H7 (cell line): ENCODE results near the gene PTPRN2. TPM values are rescaled to one million over a fixed set of nuclear protein-coding genes. Genes with fewer than 3 reads are reported as not detected.
"Not testable (repeated sequence)": the region's sequence is repeated elsewhere in the genome, so short reads cannot be mapped to it uniquely, and the experiment has no call there.

ENCODE experiments used
- DNase-seq: peaks from one replicate; pipeline ENCODE4 v3.0.0; 2012
- H3K27me3 ChIP-seq: 2 replicates; pipeline ENCODE4 v1.6.0; 2011; ENCODE audit warnings: mild to moderate bottlenecking, low read length; ENCODE audit not compliant: control insufficient read depth, insufficient read depth
- H3K36me3 ChIP-seq: replicated peaks from 2 replicates; pipeline ENCODE4 v1.5.1; 2011; ENCODE audit warnings: low read length; ENCODE audit not compliant: control insufficient read depth, insufficient read depth
- H3K4me3 ChIP-seq: 2 replicates; pipeline ENCODE4 v1.5.1; 2011; ENCODE audit warnings: low read depth, mild to moderate bottlenecking, control low read depth, low read length, moderate library complexity; ENCODE audit not compliant: insufficient read depth
- total RNA-seq: library from RNA; depleted of rRNA; stranded (reverse); fragments of >200 nt; shearing (Covaris generic); gene quantifications from 2 replicates; pipeline ENCODE4 v1.2.3, GENCODE V29; 2014

The PTPRN2 gene
- total RNA-seq, 1 experiment from 2014 or later, result 0.80 TPM

DNA sequence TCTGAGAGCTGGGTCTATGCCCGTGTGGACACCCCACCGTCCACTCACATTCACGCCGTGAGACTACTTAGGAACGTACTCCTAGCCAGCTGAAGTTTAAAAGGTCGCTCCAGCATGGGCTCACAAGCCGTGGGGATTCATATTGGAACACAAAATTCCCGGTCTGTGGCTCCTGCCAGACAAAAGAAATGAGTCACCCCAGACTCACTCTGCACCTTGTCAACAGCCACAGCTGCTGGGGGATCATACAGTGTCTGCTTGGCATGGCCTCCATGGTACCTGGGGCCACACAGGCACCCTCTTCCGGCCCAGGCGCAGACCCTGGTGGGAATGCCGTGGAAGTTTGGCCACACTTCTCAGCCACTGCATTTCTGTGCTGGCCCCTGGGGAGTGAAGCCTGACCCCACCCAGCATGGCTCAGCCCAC, 1022.4 kb downstream of the PTPRN2 start:
- Histone ChIP-seq H3K36me3 (no peaks in the 10 kb centered on the region), H3K4me3 (no peak overlapping the region), H3K27me3 (no peaks in the 10 kb centered on the region)
- no peak for DNase-seq

DNA sequence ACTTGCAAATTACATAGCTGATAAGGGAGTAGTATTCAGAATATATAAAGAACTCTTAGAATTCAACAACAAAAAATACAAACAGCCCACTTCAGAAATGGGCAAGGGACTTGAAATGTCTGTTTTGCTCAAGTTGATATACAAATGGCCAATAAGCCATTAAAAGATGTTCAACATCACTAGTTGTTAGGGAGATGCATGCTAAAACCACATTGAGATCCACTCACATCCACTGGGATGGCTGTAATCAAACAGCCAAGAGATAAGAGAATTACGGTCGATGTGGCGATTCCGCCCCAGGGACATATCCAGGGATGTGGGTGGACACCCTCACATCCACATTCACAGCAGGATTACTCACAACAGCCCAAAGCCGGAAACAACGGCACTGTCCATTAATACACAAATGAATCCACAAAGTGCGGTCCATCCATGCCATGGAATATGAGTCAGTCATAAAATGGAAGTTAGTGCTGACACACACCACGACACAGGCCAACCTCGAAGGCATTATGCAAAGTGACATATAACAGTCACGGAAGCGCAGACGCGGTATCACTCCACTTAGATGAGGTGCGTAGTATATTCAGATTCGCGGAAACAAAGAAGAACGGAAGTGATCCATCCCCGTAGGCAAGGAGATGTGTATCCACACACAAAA, 1023.0 kb downstream of the PTPRN2 start:
- DNase-seq, result no peak
- Histone ChIP-seq H3K36me3 (no peaks in the 10 kb centered on the region), H3K27me3 (no peaks in the 10 kb centered on the region), H3K4me3 (no peak overlapping the region)

- not testable (repeated sequence) for H3K4me3 ChIP-seq, DNase-seq, H3K27me3 ChIP-seq, H3K36me3 ChIP-seq
Observed at GRCh38 chr7:157563467-157564135, 1024.0 kb downstream of the PTPRN2 start.

DNA sequence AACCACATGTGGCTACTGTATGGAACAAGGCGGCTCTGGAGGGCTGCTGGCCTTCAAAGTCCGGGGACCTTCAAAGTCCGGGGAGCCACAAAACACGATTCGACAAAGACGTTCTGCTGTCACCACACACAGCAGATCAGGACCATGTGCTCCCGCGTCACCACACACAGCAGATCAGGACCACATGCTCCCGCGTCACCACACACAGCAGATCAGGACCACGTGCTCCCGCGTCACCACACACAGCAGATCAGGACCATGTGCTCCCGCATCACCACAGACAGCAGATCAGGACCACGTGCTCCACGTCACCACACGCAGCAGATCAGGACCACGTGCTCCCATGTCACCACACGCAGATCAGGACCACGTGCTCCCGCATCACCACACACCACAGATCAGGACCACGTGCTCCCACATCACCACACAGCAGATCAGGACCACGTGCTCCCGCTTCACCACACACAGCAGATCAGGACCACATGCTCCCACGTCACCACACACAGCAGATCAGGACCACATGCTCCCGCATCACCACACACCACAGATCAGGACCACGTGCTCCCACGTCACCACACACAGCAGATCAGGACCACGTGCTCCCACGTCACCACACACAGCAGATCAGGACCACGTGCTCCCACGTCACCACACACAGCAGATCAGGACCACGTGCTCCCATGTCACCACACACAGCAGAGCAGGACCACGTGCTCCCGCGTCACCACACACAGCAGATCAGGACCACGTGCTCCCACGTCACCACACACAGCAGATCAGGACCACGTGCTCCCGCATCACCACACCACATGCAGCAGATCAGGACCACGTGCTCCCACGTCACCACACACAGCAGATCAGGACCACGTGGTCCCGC, 1024.9 kb downstream of the PTPRN2 start:
- DNase-seq, H3K27me3 ChIP-seq, H3K36me3 ChIP-seq, H3K4me3 ChIP-seq: not testable (repeated sequence)

GRCh38 chr7:157561816-157562410, 1025.7 kb downstream of the PTPRN2 start:
- H3K27me3 ChIP-seq, result no peaks in the 10 kb centered on the region
- no peak for DNase-seq

DNA sequence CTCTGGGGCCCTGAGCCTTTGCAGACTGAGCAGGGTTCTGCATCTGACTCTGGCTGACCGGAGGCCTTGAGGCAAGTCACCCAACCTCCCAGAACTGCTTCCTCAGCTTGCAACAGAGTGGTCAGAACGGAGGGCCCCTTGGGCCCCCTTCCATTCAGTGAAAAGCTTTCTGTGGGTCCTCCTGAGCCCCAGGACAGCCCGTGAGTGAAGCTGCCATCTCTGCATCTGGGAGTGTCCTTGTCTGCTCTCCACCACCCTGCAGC, 1026.2 kb downstream of the PTPRN2 start:
- no peaks in the 10 kb centered on the region for H3K36me3 ChIP-seq

More at GRCh38 chr7:157561816-157562410, 1025.7 kb downstream of the PTPRN2 start:
- Histone ChIP-seq H3K4me3 (no peak overlapping the region), H3K36me3 (no peaks in the 10 kb centered on the region)

DNA sequence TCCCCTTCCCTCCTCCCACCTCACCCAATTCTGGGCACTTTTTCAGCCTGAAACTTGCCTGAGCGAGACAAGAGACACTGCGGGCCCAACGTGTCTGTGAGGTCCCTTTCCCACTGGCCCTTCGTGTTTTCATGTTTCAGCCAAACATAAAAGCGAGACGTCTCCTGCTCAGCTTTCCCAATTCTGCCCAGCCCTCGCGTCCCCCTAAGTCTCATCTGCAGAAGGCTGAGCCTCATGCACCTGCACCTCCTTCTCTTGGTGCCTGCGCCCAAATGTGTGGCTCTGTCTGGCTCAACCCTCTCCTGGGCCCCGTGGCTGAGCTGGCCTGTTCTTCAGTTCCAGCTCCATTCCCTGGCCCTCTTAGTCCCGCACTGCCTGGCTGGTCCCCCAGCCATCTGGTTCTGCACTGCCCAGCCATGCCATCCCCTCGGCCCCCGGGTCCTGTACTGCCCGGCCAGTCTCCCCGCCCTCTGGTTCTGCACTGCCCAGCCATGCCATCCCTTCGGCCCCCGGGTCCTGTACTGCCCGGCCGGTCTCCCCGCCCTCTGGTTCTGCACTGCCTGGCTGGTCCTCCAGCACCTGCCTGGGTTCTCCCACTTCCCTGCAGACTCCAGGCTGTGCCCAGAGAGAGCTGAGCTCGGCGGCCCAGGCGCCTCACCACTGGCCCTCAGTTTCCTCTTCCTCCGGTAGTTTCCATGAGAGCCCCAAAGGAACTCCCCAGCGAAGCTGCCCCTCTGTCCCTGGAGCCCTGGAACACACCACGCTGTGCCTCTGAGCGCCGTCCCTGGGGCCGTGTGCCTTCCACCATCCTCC, 1026.7 kb downstream of the PTPRN2 start:
- H3K27me3 ChIP-seq, result no peaks in the 10 kb centered on the region
- DNase-seq, result no peak
- no peak overlapping the region for H3K4me3 ChIP-seq
- H3K36me3 ChIP-seq, result no peaks in the 10 kb centered on the region

More for the DNA sequence above, 1026.2 kb downstream of the PTPRN2 start:
- DNase-seq, result no peak
- Histone ChIP-seq H3K27me3 (no peaks in the 10 kb centered on the region), H3K4me3 (no peak overlapping the region)

DNA sequence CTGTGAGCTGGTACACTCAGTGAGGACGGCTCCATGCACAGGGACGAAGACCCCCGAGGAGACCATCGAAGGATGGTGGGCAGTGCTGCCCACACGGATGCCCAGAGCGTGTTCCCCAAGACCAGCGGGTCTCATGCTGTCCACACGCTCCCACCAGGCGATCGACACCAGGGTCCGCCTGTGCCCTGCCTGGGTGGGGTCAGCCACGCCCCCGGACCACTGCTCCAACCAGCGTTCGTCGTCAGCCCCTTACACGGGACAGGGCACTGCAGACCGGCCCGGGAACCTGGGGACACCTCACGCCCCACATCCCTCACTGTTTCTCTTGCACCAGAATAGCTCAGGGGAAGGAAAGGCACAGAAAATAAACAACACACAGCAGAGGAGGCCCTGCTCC, 1027.4 kb downstream of the PTPRN2 start:
- Histone ChIP-seq H3K27me3 (no peaks in the 10 kb centered on the region), H3K36me3 (no peaks in the 10 kb centered on the region), H3K4me3 (no peak overlapping the region)
- no peak for DNase-seq

DNA sequence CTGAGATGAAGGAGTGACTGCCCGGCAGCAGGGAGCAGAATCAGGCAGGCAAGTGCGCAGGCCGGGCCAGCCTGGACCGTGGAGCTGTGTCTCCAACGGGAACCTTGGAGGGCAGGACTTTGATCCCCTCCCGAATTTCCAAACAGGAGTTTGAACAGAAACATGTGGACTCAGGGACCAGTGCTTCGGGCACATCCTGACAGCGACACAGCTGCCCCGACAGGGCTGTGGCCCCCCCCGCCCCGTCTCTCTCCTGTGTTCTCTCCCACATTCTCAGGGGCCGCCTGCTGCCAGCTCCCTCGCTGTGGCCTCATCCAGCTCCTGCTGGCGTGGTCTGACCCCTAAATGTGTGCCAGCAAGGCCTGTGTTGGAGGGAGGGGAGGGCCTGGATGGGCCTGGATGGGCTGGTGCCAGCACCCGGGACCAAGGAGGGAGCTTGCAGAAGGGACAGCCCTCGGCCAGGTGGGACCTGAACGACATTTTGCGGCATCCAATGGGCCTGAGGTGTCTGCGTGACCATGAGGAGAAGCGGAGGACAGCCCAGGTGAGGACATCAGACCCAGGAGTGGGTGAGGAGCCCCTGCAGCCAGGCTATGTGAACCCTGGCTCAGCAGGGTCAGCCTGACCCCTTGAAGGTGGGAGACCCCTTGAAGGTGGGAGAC, 1027.9 kb downstream of the PTPRN2 start:
- DNase-seq, result no peak
- no peaks in the 10 kb centered on the region for H3K27me3 ChIP-seq
- no peaks in the 10 kb centered on the region for H3K36me3 ChIP-seq
- H3K4me3 ChIP-seq, result no peak overlapping the region

DNA sequence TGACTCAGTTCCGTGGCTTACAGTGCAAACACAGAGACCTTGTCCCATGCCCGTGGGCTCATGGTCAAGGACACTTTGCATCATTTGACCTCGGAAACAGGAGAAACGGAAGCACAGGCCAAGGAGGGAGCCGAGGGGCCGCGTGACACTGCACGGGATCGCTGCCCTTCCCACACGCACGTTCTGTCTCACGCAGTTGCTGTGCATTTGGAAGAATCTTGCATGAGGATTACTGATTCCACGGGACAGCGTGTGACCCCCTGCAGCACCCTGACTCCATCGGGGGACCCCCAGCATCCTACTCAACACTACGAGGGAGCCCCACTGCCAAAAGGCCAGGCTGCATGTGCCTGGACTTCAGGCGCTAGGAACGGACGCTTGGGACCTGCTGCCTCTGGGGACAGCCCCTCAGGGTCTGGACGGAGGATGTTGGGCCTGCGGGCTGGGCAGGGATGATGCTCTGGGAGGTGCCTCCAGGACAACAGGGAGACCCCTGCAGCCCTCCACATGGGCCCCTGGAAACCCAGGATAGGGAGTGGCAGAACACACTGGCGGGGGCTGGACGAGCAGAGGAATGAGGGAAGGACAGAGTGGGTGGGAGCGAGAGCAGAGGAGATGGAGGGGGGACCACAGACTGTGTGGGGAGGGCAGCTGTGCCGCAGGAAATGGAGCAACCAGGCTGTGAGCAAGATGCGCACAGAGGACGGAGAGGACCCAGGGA, 1028.6 kb downstream of the PTPRN2 start:
- no peak overlapping the region for H3K4me3 ChIP-seq
- no peak for DNase-seq
- H3K27me3 ChIP-seq, result no peaks in the 10 kb centered on the region
- H3K36me3 ChIP-seq, result no peaks in the 10 kb centered on the region

DNA sequence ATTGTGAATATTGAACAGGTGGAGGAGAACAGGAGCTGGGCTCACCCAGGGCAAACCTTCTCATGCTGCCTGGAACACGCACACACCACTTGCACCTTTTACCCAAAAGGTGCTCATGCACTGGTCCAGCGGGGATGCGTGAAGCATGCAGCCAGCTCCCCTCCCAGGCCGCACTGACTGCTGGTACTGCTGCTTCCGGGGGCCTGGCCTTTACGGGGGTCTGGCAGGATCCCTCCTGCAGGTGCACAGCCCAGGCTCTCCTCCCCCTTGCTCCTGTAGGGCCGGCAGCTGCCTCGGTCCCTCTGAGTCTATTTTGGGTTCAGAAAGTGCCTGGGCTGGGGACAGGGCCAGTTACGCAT, 1029.1 kb downstream of the PTPRN2 start:
- DNase-seq, result no peak
- Histone ChIP-seq H3K4me3 (no peak overlapping the region), H3K36me3 (no peaks in the 10 kb centered on the region), H3K27me3 (no peaks in the 10 kb centered on the region)

DNA sequence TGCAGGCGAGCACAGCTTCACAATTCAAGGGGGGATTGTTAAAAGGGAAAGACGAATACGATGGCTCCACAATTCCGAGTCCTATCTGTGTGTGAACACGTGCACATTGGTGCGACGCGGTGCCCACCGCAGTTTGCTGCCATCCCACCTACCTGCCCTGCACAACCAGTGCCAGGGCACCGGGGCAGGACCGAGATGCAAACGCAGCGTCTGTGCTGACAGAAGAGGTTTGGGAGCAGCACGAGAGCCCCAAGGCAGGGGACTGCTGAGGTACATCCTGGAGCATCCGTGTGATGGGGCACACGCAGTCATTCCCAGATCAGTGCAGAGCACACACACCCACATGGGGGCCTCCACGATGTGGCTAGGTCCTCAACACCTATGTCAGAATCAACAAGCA, 1029.6 kb downstream of the PTPRN2 start:
- no peak overlapping the region for H3K4me3 ChIP-seq
- DNase-seq, result no peak
- H3K36me3 ChIP-seq, result no peaks in the 10 kb centered on the region
- no peaks in the 10 kb centered on the region for H3K27me3 ChIP-seq

DNA sequence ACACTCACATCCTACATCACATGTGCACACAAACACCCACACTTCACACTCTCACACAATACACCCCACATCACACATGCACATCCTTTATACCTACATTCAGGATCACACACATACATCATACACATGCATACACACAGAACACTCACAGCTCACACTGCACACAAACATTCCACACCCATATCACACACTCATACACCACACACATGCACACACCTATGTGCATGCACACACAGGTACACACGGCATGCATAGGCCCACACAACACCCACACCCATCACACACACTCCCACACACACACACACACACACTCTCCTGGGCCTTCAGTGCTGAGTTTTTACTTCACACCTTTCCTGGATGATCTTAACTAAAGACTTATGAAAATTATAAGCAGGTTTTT, 1030.4 kb downstream of the PTPRN2 start:
- DNase-seq, result no peak
- no peak overlapping the region for H3K4me3 ChIP-seq
- no peaks in the 10 kb centered on the region for H3K36me3 ChIP-seq
- H3K27me3 ChIP-seq, result no peaks in the 10 kb centered on the region
